HG03439 (cell line): ENCODE results near the gene GPATCH11.

ENCODE experiments used
- ATAC-seq: cut with Tn5 transposase; IDR thresholded peaks from one replicate; pipeline ENCODE4 v1.9.1; 2021; ENCODE audit warnings: mild to moderate bottlenecking, moderate library complexity; ENCODE audit not compliant: unreplicated experiment

Gene GPATCH11

DNA sequence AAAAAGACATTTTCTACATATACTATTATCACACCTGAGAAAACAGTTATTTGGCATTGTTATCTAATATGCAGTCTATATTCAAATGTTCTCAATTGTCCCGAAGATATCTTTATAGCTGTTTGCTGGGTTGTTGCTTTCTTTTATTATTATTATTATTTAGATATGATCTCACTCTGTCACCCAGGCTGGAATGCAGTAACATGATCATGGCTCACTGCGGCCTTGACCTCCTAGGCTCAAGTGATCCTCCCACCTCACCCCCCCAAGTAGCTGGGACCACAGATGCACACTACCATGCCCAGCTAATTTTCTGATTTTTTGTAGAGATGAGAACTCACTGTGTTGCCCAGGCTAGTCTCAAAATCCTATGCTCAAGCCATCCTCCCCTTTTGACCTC is 19.9 kb downstream of the GPATCH11 start:
- no peak for ATAC-seq

DNA sequence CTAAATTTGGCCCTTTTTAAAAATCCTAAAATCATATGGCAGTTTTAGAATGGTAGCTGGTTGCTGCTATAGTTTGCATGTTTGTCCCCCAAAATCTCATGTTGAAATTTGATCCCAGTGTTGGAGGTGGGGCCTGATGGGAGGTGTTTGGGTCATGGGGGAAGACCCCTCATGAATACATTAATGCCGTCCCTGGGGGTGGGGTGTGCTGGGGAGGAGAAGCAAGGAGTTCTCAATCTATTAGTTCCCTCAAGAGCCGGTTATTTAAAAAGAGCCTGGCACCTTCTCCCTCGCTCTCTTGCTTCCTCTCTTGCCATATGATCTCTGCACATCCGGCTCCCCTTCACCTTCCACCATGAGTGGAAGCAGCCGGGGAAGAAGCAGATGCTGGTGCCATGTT is 20.8 kb downstream of the GPATCH11 start:
- no peak for ATAC-seq

DNA sequence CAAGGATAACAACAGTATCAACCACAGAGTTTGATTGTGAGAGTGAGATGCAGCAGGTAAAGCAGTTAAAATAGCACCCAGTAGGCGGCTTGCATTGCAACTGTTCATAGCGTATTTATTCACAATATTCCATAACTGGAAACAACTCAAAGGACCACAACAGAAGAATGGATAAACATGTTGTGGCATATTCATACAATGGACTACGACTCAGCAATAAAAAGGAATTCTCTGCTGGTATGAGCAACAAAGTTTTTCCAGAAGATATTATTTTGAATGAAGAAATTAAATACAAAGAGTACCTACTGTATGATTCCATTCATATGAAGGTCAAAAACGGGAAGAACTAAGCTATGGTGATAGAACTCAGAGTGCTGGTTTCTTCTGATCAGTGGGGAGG is 25.2 kb downstream of the GPATCH11 start:
- no peak for ATAC-seq

DNA sequence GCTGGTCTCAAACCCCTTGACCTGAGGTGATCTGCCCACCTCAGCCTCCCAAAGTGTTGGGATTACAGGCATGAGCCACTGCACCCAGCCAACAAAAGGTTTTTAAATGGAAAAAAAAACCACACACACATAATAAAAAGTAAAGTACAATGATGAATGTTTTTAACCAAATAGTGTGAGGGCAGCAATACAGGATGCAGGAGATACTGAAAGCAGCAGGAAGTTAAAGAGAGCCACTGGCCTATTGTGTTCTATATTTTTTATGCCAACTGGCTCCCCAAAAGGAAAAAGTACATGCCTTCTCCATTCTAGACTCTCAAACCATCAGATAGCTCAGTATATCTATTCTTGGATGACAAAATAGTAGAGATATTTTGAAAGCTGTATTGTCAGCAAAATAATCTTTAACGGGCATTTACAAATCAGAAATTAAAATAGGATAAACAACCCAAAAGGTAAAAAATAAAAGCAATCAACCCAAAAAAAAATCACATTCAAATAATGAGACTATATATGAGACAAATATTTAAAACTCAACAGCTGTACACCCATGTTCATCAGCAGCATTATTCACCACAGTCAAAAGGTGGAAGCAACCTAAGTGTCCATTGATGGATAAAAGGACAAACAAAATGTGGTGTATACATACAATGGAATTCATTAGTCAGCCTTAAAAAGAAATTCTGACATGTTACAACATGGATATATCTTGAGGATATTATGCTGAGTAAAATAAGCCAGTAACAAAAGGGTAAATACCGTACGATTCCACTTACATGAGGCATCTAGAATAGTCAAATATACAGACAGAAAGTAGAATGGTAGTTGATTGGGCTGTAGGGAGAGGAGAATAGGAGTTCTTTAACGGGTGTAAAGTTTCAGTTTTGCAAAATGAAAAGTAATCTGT is 26.2 kb downstream of the GPATCH11 start:
- ATAC-seq: no peak

DNA sequence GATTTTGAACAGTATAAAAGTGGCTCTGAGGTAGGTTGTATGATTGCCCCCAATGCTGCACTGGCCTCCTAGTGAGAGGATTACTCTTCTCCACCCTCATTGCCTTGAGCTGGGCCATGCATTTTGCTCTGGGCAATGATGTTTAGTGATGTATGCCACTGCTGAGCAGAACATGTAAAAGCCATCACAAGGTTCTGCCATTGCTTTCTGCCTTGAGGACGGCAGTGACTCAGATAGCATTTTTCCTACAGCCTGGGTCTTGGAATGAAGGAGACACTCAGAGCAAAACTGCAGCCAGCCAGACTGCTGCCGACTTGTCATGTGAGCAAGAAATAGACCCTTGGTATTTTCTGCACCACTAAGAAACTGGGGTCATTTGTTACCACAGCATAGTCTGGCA is 27.6 kb downstream of the GPATCH11 start:
- no peak for ATAC-seq

DNA sequence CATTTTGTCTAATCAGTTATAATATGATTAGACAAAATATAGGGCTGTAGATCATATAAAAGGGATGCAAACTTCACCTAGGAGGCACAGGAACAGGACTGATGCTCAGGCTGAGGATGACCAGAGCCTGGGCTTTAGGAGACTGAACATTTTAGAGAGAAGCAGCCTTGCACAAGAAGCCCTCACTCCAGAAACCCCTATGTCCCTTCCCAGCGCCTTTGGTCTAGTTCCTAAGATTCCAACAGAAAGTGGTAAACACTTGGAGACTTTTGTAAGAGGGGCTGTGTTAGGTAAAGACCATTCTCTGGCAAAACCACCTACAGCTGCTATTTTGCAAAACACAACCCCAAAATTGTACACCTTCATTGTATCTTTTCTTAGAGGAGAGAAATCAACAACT is 33.2 kb downstream of the GPATCH11 start:
- no peak for ATAC-seq

DNA sequence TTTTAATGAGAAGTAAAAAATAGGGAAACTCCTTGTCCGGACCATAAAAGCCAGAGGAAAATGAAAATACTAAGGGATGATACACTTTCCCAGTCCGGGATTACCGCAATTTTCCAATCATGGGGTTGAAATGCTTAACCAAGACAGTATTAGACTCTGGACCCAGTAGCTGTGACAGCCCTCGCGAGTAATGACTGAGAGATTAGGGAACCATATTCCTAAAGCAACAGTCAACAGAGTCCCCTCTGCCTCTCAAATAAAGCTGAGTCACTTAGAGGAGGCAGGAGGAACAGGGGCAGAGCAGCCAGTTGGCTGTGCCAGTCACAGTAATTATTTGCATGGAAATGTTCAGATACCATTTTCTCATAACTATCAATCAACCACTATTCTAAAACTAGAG is 34.8 kb downstream of the GPATCH11 start:
- no peak for ATAC-seq

DNA sequence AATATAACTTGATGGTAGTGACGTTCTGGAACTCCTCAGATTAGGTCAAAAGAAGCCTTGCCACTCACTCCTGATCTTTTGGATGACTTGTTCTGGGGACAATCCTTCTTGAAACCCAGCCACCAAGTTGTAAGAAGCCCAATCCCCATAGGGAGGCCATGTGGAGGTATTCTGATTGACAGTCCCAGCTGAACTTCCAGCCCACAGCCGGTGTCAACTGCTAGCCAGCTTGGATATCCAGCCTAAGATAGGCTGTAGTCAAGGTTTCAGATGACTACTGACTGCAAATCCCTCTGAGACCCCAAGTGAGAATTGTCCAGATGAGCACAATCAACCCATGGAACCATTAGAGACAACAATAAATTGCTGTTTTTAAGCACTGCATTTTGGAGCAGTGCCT is 41.1 kb downstream of the GPATCH11 start:
- no peak for ATAC-seq

DNA sequence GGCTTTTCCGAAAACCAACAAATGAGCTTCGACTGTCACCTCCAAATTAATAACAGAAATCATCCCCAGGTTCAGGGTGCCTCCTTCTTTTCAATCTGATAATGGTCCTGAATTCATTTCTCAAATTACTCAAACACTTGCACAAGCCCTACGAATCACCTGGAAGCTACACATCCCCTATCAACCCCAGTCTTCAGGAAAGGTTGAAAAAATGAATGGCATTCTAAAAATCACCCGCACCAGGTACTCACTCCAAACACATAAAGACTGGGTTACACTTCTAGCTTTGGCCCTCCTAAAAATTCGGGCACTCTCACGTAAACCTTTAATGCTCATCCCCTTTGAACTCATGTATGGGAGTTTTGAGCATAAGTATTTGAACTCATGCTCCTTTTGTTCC is 48.6 kb downstream of the GPATCH11 start:
- ATAC-seq: no peak

DNA sequence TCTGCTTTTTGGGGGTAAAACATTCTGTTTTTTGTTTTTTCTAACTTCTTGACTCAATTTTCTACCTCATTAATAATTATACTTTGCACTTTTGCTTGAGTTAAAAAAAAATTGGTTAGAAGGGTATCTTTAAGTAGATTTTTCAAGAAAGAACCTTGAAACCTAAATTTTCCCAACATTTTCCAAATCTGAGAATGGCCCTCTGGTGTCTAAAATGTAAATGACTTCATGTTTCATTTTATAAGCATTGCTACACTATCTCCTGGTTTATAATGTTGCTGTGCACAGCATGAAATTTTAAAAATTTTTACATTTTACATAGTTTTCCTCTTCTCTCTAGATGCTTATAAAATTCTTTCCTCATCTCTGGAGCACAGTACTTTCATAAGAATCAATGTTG is 58.2 kb downstream of the GPATCH11 start:
- no peak for ATAC-seq

DNA sequence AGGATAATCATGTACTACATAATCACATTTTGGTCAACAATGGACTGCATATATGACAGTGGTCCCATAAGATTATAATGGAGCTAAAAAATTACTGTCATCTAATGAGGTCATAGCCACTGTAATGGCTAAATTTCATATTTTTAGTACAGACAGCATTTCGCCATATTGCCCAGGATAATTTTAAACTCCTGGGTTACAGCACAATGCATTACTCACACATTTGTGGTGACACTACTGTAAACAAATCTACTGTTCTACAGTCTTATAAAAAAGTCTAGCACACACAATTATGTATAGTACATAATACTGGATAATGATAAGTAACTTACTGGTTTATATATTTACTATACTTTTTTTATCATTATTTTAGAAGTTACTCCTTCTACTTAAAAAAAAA is 59.7 kb downstream of the GPATCH11 start:
- ATAC-seq: no peak

DNA sequence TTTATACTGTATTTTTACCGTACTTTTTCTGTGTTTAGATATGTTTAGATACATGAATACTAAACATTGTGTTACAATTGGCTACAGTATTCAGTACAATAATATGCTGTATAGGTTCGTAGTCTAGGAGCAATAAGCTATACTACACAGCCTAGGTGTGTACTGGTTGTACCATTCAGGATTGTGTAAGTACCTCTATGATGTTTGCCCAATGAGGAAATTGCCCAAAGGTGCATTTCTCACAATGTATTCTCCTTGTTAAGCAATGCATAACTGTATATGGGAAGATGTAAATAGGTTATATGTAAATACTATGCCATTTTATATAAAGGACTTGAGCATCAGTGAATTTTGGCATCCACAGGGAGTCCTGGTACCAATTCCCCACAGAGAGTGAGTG is 61.7 kb downstream of the GPATCH11 start:
- no peak for ATAC-seq

DNA sequence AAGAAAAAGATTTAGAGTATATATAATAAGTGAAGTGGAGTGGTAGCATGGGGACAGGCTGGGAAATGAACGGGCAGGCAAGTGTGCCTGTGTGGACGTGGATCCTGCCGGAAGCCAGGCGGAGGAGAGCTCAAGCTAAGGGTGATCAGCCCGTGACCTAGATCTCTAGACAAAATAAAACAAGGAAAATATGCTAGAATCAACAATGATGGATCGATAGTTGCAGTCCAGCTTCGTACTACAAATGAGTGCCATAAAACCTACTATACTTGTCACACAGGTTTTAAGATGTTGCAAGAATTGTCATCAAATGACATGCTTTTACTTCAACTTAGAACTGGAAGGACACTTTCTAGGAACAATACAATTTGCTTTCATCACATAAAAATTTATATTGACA is 64.0 kb downstream of the GPATCH11 start:
- no peak for ATAC-seq
